Bronchial epithelial cell (primary cell): ENCODE measurements around the gene MKRN2. TPM values are rescaled to one million over a fixed set of nuclear protein-coding genes. Genes with fewer than 3 reads are reported as not detected.
A peak's percentile ranks its signal among the peaks of the same experiment; 100 is the strongest.

Experiments
- DNase-seq: peaks from one replicate; pipeline ENCODE4 v3.0.0-alpha.2; 2010; ENCODE audit warnings: low read depth
- FAIRE-seq: peaks from 2 replicates; lab custom pipeline; 2011; peaks lifted over from hg19 to GRCh38; lab: Jason Lieb, UNC
- H3K27me3 ChIP-seq: 2 replicates; pipeline ENCODE4 v1.5.1; 2011; ENCODE audit warnings: low read length; ENCODE audit not compliant: control insufficient read depth, insufficient read depth
- H3K36me3 ChIP-seq: 2 replicates; pipeline ENCODE4 v1.5.1; 2011; ENCODE audit warnings: low read length; ENCODE audit not compliant: control insufficient read depth, insufficient read depth
- H3K4me3 ChIP-seq: 2 replicates; pipeline ENCODE4 v1.5.1; 2011; ENCODE audit warnings: mild to moderate bottlenecking, low read depth, low read length, control low read depth
- CTCF ChIP-seq: IDR thresholded peaks from 2 replicates; pipeline ENCODE4 v1.5.1; 2011; ENCODE audit warnings: mild to moderate bottlenecking, moderate library complexity, low read length, control low read depth, inconsistent platforms; ENCODE audit not compliant: insufficient read depth, severe bottlenecking
- total RNA-seq: library from RNA; depleted of rRNA; stranded (reverse); fragments of >200 nt; gene quantifications from 2 replicates; pipeline ENCODE4 v1.2.1, GENCODE V29; 2014

The MKRN2 gene
- total RNA-seq, 1 donor from 2014 or later: 22.9 TPM

- FAIRE-seq (no peak), DNase-seq (no peak)
- Histone ChIP-seq H3K27me3 (no peaks in the 10 kb centered on the region), H3K36me3 (peaks cover 25% of the 10 kb centered on the region), H3K4me3 (no peak overlapping the region)
- TF ChIP-seq CTCF: no peak
Measured at GRCh38 chr3:12574661-12575060, 17.8 kb downstream of the MKRN2 start.

- FAIRE-seq: no peak
- Histone ChIP-seq H3K4me3 (no peak overlapping the region), H3K36me3 (peaks cover 20% of the 10 kb centered on the region), H3K27me3 (no peaks in the 10 kb centered on the region)
- TF ChIP-seq CTCF: no peak
- no peak for DNase-seq
Measured at GRCh38 chr3:12577379-12577778, 20.5 kb downstream of the MKRN2 start.

DNA sequence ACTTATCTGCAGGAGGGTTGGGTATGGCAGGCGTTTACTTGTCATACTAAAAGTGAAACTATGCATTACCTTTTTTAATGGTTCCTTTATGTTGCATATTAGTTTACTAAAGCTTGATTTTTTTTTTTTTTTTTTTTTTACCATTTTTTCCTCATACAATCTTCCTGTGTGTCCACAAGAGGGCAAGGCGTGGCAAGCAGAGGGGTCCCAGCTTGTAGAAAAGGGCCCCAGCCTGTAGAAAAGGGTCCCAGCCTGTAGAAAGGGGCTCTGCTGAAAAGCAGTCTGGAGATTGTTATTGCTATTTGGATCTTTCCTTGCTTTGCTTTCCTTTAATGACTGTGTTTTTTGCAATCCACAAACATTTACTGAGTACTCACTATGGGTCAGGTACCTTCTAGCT lies 21.9 kb downstream of the MKRN2 start:
- no peaks in the 10 kb centered on the region for H3K27me3 ChIP-seq
- peak; percentile 11 for TF ChIP-seq CTCF
- peaks cover 21% of the 10 kb centered on the region for H3K36me3 ChIP-seq
- DNase-seq: no peak
- H3K4me3 ChIP-seq: no peak overlapping the region
- FAIRE-seq: no peak

DNA sequence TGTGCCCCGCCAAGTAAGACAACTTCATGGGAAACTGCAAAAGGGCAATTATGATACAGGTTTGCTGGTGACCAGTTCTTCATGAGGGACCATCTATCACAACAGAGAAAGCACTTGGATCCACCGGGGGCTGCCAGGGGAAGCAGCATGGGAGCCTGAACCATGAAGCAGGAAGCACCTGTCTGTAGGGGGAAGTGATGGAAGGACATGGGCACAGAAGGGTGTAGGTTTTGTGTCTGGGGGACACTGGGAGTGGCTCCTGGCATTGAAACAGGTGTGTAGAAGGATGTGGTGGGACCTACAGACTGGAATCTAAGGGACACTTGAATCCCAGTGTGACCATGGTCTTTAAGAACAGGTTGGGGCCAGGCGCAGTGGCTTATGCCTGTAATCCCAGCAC lies 22.6 kb downstream of the MKRN2 start:
- no peak for FAIRE-seq
- TF ChIP-seq CTCF: no peak

DNA sequence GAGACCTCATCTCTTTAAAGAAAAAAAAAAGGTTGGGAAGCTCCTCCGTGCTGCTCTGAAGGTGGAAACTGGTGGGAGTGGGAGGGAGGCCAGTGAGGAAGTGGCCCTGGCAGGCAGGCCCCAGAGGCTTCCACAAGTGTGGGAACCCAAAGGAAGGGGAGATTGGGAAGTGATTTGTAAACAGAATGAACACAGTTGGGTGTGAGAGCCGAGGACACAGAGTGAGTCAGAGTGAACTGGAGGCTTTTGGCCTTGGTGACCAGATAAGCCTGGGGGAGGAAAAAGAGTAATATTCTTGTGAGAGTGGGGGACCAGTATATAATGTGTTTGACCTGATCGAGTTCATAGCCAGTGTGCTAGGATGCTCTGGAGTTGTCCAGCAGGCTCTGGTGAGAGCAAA lies 23.0 kb downstream of the MKRN2 start:
- H3K36me3 ChIP-seq: peaks cover 24% of the 10 kb centered on the region
- FAIRE-seq: no peak

More for the DNA sequence above, 22.6 kb downstream of the MKRN2 start:
- no peak overlapping the region for H3K4me3 ChIP-seq
- H3K36me3 ChIP-seq: peaks cover 26% of the 10 kb centered on the region
- no peak for DNase-seq
- H3K27me3 ChIP-seq: no peaks in the 10 kb centered on the region

More for the DNA sequence above, 23.0 kb downstream of the MKRN2 start:
- Histone ChIP-seq H3K4me3 (no peak overlapping the region), H3K27me3 (no peaks in the 10 kb centered on the region)
- no peak for DNase-seq
- no peak for TF ChIP-seq CTCF
